GM19372 (cell line): ENCODE data around the gene NFIA.

Experiments used
- ATAC-seq: cut with Tn5 transposase; IDR thresholded peaks from one replicate; pipeline ENCODE4 v1.9.1; 2021; ENCODE audit warnings: mild to moderate bottlenecking, low read depth, moderate library complexity; ENCODE audit not compliant: unreplicated experiment

Gene NFIA

DNA sequence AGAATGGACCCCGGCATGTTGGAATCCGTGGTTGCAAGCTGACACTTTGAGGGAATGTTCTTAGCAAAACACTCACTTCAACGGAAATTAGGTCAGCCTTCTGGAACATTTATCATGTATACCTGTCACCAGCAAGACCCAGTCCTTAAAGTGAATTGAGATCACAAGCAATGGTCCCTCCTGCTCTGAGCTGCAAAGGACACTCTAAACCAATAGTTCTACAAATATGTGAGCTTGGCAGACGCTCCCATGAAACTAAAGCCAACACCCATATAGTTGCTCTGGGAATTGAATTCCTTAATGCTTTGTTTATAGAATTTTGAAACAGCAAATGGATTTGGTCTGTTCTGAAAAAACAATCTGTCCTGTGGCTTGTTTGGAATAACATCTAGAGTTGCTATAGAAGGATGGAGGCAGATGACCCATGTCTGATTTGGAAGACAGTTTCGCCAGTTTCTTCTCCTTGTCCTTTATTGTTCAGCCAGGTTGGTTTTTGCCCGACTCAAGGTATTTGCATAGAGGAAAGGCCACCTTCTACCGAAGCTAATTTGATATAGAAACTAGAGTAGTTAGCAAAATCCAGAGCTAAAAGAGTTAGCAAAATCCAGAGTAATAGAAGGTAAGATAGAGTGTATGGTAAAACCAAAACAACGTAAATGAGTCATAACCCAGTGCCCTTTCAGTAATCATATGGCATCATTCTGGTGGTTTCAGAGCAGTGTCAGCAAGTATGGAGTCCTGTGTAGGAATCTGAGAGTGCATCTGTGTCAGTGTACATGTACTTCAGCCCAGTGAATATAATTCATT, 236.2 kb downstream of the NFIA start:
- ATAC-seq, result peak; percentile 99

DNA sequence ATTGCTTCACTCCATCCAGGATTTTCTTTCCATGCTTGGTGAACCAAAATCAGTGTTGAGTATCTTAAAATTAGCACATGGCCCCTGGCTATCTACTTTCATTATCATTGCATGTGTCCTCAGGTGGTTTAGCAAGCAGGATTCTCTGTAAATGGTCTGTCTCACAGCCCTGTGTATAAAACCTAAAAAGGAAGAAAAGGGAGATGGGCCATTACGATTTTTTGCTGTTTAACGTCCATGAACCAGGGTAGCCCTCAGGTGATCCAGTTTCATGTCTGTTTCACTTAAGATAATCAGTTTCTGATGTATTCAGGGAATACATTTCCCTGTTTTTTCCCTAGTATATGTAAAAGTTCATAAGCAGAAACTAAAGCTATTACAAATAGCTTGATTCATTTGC, 238.2 kb downstream of the NFIA start:
- ATAC-seq, result no peak

DNA sequence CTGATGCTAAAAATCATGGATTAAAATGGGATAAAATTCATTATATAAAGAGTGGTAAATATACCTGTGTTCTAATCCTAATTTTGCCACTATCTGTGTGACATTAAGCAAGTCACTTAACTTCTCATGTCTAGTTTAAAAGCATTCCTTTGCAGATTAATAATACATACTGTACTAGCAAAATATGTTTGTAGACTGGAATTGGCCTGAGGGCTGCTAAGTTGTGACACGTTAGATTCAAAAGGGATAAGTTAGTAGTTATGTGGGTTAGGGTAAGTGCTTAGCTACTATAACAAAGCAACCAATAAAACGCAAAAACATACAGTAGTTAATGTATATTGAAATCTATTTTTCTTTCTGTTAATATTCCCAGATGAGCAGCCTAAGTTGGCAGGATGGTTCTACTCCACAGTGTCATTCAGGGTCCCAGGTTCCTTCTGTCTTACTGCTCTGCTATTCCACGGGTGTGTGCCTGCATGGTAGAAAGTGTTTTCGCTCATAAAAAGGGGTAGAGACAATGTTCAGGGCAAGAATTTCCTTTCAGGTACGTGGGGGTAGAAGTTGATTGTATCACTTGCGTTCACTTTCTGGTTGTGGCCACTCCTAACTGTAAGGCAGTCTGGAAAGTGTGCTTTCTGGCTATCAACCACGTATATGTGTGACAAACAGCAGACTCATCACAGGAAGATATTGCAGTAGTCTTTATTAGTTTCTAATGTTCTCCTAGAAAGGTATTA, 239.8 kb downstream of the NFIA start:
- no peak for ATAC-seq

DNA sequence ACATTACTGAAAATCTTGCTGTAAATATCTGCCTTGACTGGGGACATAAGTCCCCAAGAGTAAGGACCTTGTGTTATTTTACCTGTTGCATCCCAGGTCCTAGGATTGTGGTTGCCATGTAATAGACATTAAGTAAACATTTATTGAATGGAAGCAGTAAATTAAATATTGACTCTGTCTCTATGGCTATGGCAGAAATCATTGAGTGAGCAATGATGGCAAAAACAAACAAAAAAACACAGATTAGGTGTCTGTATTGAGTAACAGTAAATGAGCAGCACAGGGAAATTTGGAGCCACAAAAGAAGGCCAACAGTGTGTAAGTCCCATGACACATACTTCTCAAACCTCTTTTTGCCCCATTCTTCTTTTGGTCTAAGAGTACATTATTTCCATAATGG, 240.4 kb downstream of the NFIA start:
- ATAC-seq, result no peak

DNA sequence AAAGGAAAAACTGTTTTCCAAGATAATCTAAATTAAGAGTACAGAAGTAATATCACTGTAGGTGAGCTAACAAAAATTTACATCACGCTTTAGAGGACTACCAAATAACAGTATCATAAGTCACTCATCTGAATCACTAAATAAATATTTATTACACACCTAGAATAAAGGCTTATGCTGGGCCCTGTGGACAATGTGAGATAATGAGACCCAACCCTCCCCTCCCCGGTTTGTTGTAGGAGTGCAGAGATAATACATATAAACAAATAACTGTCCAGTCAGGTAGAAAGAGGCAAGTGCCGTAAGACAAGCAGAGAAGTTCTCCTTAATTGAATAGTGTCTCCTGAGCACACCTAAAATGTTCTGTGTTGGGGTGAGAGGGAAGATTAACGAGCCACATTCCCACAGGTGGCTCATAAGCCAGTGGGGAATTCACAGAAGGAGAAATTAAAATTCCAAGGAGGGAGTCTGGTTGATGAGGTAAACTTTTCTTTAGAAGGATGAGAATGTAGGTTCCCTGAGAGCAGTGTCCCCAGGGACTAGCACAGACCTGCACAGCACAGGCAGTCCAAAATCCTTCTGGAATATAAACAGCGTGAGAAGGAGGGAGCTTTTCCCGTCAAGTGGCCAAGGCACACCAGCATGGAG, 241.4 kb downstream of the NFIA start:
- ATAC-seq, result no peak

DNA sequence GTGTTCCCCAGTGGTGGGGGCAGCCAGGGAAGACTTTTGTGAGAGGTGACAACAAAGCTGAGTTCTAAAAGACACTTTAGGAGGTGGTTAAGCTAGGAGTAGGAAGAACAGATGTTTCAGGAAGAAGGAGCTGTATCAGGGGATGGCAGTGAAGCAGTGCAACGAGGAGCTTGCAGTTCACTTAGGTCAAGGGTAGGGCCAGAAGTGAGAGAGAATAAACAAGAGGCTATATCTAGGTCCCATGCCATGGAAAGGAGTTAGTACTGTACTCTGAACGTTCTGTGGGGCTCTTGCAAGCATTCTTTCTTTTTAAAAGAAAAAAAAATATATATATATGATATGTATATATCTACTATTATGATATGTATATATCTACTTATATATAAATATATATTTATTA, 244.4 kb downstream of the NFIA start:
- ATAC-seq, result no peak

DNA sequence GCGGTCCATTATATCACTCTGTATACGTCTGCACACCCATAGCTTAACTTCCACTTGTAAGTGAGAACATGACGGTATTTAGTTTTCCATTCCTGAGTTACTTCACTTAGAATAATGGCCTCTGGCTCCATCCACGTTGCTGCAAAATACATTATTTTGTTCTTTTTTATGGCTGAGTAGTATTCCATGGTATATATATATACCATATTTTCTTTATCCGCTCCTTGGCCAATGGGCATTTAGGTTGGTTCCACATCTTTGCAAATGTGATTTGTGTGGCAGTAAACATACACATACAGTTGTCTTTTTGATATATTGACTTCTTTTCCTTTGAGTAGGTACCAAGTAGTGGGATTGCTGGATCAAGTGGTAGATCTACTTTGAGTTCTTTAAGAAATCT, 245.1 kb downstream of the NFIA start:
- no peak for ATAC-seq

DNA sequence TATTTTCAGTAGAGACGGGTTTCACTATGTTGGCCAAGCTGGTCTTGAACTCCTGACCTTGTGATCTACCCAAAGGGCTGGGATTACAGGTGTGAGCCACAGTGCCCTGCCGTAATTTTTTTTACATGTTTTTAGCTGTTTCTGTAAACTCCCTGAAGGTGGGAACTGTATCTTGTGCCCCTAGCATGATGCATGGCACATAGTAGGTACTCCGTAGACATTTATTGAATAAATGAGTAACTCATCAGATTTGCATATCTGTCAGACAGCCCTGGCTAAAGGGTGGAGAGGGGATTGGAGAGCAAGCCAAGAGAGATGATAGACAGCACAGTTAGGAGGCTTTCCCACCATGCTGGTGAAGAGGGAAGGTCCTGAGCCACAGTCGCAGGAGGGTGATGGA, 247.2 kb downstream of the NFIA start:
- ATAC-seq, result no peak

DNA sequence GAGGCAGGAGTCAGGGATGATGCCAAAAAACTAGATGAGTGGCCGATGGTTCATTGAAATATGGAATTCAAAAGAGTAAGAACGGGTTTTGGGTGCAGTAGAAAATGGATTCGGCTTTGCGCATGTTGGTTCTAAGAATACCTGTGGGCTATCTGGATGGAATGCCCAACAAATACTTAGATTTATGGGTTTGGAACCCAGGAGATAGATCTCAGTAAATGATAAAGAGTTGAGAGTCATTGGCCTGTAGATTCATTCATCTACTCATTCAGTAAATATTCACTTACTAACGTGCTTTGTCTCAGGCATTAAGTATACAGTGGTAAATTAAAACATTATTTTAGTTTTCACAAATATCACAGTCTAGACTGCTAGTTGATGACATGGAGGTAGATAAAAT, 247.7 kb downstream of the NFIA start:
- no peak for ATAC-seq

DNA sequence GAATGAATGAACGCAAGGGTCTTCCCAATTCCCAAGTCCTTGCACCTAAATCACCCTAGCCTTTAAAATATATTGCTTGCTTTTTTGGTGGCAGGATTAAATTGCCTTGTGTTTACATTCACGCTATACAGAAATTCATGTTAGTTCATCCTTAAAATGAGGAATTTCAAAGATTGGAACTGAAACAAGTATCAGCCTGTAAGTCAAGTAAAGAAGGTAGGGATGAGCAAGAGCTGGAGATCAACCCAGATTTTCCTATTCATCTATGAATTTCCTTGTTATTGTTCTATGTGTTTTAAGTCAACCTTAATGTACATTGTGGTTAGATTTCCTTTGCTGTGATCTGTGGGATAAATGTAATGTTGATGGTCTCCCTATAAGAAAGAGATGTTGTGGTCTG, 248.2 kb downstream of the NFIA start:
- no peak for ATAC-seq

DNA sequence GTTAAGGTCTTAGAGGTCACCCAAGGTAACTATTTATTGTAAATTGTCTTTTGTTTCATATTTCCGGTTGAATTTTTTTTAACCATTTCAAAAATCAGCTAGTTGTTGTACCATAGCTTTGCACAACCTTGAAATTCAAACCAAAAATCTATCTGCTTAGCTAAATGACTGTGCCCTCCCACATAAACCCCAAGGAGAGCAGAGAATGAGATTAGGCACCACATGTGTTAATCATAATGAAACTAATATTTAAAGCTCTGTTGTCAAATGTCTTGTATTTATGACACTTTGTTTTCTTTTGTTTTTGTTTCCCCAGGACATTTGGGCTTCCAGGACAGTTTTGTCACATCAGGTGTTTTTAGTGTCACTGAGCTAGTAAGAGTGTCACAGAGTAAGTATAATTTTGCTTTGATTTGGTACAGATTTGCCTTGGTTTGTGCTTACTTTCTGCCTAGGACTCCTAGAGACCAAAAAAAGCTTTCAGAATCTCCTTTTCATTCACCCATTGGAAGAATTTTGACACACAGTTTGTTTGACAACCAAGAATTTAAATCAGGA, 249.9 kb downstream of the NFIA start:
- peak; percentile 99 for ATAC-seq

DNA sequence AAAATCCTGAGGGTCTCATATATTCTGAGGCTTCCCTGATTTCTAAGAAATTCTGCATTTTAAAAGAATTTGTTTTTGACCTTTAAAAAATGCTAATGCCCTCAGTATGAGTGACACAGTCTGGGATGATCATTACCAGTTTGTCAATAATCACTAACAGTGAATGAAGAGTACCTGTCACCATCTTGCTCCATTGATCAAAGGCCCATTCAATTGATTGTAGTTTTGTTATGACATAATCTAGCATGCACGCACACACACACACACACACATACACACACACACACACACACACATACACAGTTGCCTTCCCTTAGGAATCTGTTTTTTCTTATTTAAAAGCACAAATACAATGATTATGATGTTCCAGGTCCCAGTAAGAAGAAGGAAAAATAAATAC, 250.4 kb downstream of the NFIA start:
- ATAC-seq, result no peak

DNA sequence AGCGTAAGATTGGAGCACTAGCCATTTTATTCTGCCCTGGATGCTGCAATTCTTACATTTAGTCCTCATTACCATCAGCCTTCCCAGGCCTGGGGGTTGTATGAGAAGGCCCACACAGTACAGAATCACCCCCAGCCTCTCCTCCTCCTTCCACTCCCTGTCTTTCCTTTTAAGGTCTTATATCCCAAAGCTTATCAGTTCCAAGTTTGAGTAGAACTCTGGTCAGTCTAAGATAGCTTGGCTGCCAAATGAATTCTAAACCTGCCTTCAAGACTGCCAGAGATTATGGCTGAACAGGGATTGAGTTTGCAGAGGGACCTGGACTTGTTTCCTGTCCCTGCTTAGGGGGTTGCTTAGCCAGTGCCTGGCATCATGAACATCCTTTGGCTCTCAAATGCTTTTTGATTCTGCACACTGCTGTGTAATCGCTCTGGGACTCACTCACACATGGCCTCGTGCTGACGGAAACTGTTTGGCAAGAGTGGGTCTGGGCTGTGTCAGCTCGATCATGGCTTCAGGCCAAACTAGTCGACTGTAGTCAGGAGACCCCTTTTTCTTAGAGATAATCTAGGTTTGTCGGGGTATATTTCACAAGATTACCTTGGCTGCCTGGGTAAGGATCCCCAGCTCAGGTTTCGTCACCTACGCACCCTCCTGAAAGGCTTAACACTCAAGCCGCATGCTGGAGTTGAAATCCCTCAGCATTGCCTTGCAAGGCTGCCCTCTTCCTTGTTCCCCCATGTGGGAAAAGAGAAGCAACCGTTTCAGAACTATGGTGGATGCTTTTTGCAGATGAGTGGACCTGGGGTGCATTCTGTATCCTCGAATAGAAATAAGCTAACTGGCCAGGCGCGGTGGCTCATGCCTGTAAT, 252.6 kb downstream of the NFIA start:
- no peak for ATAC-seq

DNA sequence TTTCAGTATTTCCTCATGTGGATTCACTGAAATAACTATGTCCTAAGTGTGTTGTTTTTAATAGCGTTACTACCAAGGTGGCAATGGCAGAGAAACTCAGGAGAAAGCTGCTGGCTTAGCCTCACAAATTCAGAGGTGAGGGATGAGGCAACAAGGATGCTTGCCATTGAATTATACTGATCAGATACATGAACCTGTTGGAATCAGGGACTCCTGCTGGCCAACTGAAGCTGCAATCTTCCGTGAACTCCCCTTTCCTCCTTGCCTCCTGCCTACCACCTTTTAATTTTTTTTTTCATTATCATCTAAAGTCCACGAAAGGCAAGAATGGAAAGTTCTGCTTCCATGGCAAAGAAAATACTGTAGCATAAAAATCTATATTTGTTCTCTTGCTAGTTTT, 254.7 kb downstream of the NFIA start:
- no peak for ATAC-seq

DNA sequence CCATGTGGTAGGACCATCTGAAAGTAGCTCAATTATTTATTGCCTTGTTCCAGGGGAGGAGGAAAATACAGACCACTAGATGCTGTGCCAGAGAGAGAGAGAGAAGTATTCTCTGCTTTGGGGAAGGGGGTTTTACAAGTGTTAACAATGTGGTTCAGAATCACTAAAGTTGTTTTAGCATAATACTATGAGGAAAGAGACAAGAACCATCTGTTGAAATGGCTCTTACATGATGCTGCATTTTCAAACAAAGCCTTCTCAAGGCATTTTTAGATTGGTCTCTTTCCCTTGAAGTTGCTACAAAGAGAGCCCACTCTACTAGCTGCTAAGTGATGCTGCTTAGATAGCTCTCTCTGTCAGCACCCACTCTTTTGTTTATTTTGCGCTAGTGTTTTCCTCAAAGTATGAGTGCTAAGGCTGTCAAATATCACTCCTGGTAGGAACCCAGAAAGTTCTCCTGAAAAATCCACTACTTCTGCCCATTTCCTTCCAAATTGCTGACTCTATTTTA, 255.1 kb downstream of the NFIA start:
- no peak for ATAC-seq

DNA sequence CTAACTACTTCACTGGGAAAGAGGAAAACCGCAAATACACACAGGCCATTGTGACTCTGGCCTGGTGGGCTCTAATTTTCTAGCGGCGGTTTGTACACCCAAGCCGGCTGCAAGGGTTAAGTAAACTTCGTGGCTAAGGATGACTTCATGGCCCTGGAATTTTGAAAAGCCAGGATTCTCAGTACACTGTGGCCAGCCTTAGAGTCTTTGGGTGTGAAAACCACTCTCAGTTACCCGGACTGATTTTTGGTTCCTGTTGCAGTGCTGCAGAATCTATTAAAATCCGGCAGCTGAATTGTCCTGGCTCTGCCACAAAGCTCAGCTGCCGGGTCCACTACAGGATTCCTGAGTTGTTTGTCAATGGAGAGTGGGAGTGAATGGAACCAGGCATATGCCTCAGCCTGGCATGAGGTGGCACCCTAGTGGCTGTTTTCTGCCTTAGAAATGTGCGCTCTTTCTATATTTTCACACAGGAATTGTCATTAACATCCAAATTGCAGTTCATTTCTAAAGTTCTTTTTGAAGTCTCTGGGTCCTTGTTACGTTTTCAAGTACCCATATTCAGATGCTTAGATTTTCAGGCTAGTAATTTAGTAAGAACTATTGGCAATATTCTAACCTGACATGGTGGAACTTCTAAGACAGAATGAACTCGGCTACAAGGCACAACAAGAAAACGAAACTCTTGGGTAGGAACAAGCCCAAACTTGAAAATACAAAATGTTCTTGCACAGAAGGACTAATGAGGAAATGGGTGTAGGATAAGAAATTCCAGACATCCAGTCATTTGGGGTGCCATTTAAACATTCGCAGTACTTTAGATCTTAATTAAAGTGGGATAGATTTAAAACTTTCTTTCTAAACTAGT, 255.9 kb downstream of the NFIA start:
- no peak for ATAC-seq

DNA sequence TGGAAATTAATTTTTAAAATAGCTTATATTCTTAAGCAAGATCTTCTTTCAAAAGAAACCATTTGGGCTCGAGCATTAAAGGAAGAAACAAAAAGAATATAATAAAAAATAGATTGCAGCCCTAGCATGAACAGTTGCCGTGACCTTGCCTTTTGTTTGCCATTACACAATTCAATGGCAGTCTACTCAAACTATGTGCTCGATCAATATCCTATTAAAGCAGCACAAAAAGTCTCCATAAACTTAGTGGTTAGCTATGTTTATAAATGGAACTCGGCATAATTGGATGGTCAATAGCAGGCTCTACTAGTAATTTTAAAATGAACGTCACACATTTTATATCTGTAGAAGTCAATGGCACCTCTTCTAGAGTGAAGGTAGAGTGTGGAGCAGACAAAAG, 256.5 kb downstream of the NFIA start:
- ATAC-seq, result no peak

DNA sequence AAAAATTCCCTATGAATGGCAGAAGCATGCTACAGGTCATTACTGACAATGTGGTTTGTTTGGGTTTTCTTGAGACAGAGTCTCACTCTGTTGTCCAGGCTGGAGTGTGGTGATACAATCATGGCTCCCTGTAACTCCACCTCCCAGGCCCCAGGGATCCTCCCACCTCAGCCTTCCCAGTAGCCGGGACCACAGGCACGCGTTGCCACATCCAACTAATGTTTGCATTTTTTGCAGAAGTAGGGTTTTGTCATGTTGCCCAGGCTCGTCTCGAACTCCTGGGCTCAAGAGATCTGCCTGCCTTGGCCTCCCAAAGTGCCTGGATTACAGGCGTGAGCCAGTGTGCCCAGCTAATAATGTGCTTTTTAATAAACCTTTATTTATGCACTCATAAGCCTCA, 259.1 kb downstream of the NFIA start:
- no peak for ATAC-seq

DNA sequence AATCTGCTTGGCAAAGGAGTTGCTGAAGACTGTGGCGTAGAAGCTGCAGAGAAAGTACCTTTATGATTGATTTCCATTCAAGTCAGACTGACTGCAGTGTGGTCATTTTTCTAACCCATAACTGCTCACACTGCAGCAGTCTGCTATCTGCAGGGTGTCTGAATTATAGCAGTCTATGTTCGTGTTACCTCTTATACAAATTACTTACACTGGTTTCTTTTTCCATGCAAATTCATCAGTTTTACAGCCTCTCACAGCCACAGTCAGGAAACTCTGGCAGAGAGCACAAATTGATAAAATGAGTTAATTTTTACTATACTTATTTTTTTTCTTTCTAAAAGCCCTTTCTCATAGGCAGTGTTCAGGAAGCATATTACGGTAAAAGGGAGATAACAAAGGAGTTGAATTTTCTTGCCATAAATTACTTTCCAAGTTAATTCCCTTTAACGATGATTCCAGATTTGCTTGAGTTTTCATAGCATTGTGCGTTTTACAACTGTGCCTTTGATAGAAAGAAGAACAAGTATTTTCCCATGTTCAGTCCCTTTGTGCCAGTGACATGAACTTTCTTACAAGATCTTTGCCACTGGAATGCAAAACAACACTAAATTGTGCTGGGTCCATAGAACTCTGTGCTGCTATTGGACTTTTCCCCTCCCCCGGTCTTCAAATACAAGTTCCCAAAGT, 261.5 kb downstream of the NFIA start:
- no peak for ATAC-seq
